ENCODE measurements around the gene MTHFD2L.
"Not testable (repeated sequence)": the region's sequence is repeated elsewhere in the genome, so short reads cannot be mapped to it uniquely, and the experiment has no call there.

MTHFD2L gene

GRCh38 chr4:74190919-74191397, 33.0 kb downstream of the MTHFD2L start:
- DNase-seq, result no peak

GRCh38 chr4:74197080-74197479, 39.2 kb downstream of the MTHFD2L start:
- DNase-seq, result no peak

- DNase-seq, result no peak
Observed at GRCh38 chr4:74202062-74202586, 44.2 kb downstream of the MTHFD2L start.

GRCh38 chr4:74203467-74203866, 45.5 kb downstream of the MTHFD2L start:
- DNase-seq, result no peak

GRCh38 chr4:74205046-74205445, 47.1 kb downstream of the MTHFD2L start:
- no peak for DNase-seq

GRCh38 chr4:74205559-74205958, 47.6 kb downstream of the MTHFD2L start:
- DNase-seq, result no peak

GRCh38 chr4:74206088-74206825, 48.3 kb downstream of the MTHFD2L start:
- DNase-seq, result peak; percentile 3

- DNase-seq, result peak; percentile 11
Observed at GRCh38 chr4:74214457-74215159, 56.7 kb downstream of the MTHFD2L start.

GRCh38 chr4:74215236-74215635, 57.3 kb downstream of the MTHFD2L start:
- not testable (repeated sequence) for DNase-seq

- no peak for DNase-seq
Observed at GRCh38 chr4:74217365-74217764, 59.4 kb downstream of the MTHFD2L start.

GRCh38 chr4:74218201-74218600, 60.3 kb downstream of the MTHFD2L start:
- DNase-seq, result no peak

GRCh38 chr4:74219240-74219639, 61.3 kb downstream of the MTHFD2L start:
- no peak for DNase-seq

- no peak for DNase-seq
Observed at GRCh38 chr4:74223098-74223497, 65.2 kb downstream of the MTHFD2L start.

- DNase-seq, result no peak
Observed at GRCh38 chr4:74223801-74224200, 65.9 kb downstream of the MTHFD2L start.

- DNase-seq, result peak; percentile 74
Observed at GRCh38 chr4:74228691-74229640, 71.0 kb downstream of the MTHFD2L start.

- no peak for DNase-seq
Observed at GRCh38 chr4:74230902-74231499, 73.1 kb downstream of the MTHFD2L start.

GRCh38 chr4:74235135-74235534, 77.2 kb downstream of the MTHFD2L start:
- DNase-seq, result no peak

- no peak for DNase-seq
Observed at GRCh38 chr4:74237425-74237966, 79.6 kb downstream of the MTHFD2L start.

- no peak for DNase-seq
Observed at GRCh38 chr4:74244049-74244448, 86.1 kb downstream of the MTHFD2L start.

GRCh38 chr4:74252933-74253332, 95.0 kb downstream of the MTHFD2L start:
- no peak for DNase-seq

- no peak for DNase-seq
Observed at GRCh38 chr4:74254386-74254785, 96.5 kb downstream of the MTHFD2L start.

GRCh38 chr4:74255096-74255495, 97.2 kb downstream of the MTHFD2L start:
- DNase-seq, result no peak

All from NCI-H82 (cell line).